ENCODE measurements around the gene ZNF276. TPM values are rescaled to one million over a fixed set of nuclear protein-coding genes. Genes with fewer than 3 reads are reported as not detected.
A peak's percentile ranks its signal among the peaks of the same experiment; 100 is the strongest.

Gene ZNF276
- total and polyA plus RNA-seq, 11 donors: 9.4 to 19.9 (median 12.7) TPM

DNA sequence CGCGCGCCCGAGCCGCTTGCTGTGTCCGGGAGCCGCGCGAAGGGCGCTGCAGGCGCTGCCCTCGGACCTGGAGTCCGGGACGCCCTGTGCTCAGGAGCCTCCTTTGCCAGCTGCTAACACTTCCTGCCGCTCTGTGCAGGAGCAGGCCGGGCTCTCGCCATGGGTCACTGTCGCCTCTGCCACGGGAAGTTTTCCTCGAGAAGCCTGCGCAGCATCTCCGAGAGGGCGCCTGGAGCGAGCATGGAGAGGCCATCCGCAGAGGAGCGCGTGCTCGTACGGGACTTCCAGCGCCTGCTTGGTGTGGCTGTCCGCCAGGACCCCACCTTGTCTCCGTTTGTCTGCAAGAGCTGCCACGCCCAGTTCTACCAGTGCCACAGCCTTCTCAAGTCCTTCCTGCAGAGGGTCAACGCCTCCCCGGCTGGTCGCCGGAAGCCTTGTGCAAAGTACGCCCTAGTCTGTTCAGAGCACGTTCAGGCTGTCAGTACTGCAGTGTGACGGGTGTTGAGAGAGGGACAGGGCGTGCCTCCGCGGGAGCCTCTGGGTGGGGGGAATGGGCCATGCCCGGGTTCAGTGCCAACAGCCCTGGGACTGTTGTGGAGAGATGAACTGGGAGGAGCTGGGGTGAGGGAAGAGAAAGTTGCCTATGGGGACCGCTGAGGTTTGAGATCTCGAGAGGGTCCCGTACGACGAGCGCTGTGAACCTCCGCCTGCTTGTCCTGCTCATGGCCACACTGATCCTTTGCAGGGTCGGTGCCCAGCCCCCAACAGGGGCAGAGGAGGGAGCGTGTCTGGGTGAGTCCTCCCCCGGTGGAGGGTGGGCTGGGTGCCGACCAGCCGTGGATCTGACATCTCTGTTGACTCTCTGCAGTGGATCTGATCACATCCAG, 1.3 kb downstream of the ZNF276 start:
- peak; percentile 68 to 90 (median 78) for DNase-seq
- H3K36me3 ChIP-seq: peaks cover 0 to 52% (median 47%) of the 10 kb centered on the region in 9 donors
- 17 to 38% (median 23%) methylated on average over 41 to 56 of the region's 56 CpGs for WGBS, 4 donors
- H3K4me3 ChIP-seq: peak overlapping the region; percentile 74 to 98 (median 92)
- peaks cover 8 to 60% (median 34%) of the 10 kb centered on the region in 12 donors for H3K4me1 ChIP-seq
- no peaks in the 10 kb centered on the region for H3K9me3 ChIP-seq
- peak; percentile 27 to 72 (median 58) for ATAC-seq
- H3K27ac ChIP-seq: peak overlapping the region; percentile 95 to 100 (median 98)
- intact Hi-C loops (cut with DNase I): loop anchor here in 1 of 10 donors (2.0 kb wide), 1 partner anchor 14 kb away; no protein-coding TSS in a partner anchor
- no peak for TF ChIP-seq POLR2A (IDR thresholded peaks at IDR 0.05)
- TF ChIP-seq, protein P1, sequence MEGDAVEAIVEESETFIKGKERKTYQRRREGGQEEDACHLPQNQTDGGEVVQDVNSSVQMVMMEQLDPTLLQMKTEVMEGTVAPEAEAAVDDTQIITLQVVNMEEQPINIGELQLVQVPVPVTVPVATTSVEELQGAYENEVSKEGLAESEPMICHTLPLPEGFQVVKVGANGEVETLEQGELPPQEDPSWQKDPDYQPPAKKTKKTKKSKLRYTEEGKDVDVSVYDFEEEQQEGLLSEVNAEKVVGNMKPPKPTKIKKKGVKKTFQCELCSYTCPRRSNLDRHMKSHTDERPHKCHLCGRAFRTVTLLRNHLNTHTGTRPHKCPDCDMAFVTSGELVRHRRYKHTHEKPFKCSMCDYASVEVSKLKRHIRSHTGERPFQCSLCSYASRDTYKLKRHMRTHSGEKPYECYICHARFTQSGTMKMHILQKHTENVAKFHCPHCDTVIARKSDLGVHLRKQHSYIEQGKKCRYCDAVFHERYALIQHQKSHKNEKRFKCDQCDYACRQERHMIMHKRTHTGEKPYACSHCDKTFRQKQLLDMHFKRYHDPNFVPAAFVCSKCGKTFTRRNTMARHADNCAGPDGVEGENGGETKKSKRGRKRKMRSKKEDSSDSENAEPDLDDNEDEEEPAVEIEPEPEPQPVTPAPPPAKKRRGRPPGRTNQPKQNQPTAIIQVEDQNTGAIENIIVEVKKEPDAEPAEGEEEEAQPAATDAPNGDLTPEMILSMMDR (IDR thresholded peaks at IDR 0.05): no peak
- no peaks in the 10 kb centered on the region for H3K27me3 ChIP-seq

GRCh38 chr16:89723279-89724250, 2.2 kb downstream of the ZNF276 start:
- H3K27ac ChIP-seq: peak overlapping the region in 9 of 12 donors; percentile 31 to 100 (median 98)
- peak in 2 of 4 donors; percentile 40 to 44 for ATAC-seq
- DNase-seq: peak in 4 of 5 donors; percentile 65 to 83 (median 70)

DNA sequence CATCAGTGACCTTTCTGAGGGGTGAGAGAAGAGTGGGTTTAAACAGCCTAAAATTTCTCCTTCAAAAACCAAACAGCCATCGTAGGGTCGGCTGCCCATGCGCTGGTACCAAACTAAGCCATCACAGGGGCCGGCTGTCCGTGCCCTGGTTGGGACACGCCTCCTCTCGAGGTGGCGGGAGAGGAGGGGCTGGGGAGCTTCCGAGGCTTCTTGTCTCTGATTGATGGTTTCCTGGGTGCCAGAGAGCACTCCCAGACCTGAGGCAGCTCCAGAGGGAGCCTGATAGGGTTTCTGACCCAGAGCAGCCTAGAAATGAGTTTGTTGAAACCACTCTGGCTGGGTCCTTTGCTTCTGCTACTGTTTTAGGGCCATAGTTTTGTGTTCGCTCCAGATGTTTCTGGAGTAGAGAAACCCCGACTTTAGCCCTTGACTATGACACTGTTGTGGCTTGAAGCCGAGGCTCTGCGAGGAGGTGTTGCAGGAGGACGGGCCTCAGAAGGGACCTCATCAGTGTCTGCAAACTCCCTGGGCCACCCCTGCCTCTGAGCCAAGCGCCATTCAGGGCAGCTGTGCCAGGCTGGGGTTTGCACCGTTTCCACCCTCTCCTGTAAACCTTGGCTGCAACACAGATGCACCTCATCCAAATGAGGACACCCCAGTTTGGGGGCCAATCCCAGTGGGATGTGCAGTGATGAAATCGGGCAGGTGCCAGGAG, 6.2 kb downstream of the ZNF276 start:
- H3K4me1 ChIP-seq: peaks cover 7 to 31% (median 21%) of the 10 kb centered on the region in 12 donors
- H3K9me3 ChIP-seq: no peaks in the 10 kb centered on the region
- intact Hi-C loops (cut with DNase I): no loop called here
- no peak for TF ChIP-seq POLR2A (IDR thresholded peaks at IDR 0.05)
- TF ChIP-seq, protein P1 (IDR thresholded peaks at IDR 0.05): no peak
- H3K27ac ChIP-seq: no peak overlapping the region
- peaks cover 0 to 100% (median 93%) of the 10 kb centered on the region in 9 donors for H3K36me3 ChIP-seq
- no peak for DNase-seq
- no peak overlapping the region for H3K4me3 ChIP-seq
- 75 to 84% (median 81%) methylated on average over 16 to 17 of the region's 17 CpGs for WGBS, 4 donors
- H3K27me3 ChIP-seq: no peaks in the 10 kb centered on the region
- ATAC-seq: no peak

More at GRCh38 chr16:89723279-89724250, 2.2 kb downstream of the ZNF276 start:
- Histone ChIP-seq H3K36me3 (peaks cover 0 to 61% (median 53%) of the 10 kb centered on the region in 9 donors), H3K4me1 (peaks cover 8 to 54% (median 34%) of the 10 kb centered on the region in 12 donors), H3K27me3 (no peaks in the 10 kb centered on the region), H3K9me3 (no peaks in the 10 kb centered on the region), H3K4me3 (peak overlapping the region in 10 of 12 donors; percentile 74 to 98 (median 94))
- intact Hi-C loops (cut with DNase I): loop anchor here in 1 of 10 donors (2.0 kb wide), 1 partner anchor 13 kb away; no protein-coding TSS in a partner anchor
- 59 to 71% (median 66%) methylated on average over 17 to 30 of the region's 30 CpGs for WGBS, 4 donors
- TF ChIP-seq, protein P1 (IDR thresholded peaks at IDR 0.05): no peak
- TF ChIP-seq POLR2A (IDR thresholded peaks at IDR 0.05): no peak

All from heart left ventricle (tissue), 16 donors.